Measurements from ENCODE around the gene LILRA5.

DNA sequence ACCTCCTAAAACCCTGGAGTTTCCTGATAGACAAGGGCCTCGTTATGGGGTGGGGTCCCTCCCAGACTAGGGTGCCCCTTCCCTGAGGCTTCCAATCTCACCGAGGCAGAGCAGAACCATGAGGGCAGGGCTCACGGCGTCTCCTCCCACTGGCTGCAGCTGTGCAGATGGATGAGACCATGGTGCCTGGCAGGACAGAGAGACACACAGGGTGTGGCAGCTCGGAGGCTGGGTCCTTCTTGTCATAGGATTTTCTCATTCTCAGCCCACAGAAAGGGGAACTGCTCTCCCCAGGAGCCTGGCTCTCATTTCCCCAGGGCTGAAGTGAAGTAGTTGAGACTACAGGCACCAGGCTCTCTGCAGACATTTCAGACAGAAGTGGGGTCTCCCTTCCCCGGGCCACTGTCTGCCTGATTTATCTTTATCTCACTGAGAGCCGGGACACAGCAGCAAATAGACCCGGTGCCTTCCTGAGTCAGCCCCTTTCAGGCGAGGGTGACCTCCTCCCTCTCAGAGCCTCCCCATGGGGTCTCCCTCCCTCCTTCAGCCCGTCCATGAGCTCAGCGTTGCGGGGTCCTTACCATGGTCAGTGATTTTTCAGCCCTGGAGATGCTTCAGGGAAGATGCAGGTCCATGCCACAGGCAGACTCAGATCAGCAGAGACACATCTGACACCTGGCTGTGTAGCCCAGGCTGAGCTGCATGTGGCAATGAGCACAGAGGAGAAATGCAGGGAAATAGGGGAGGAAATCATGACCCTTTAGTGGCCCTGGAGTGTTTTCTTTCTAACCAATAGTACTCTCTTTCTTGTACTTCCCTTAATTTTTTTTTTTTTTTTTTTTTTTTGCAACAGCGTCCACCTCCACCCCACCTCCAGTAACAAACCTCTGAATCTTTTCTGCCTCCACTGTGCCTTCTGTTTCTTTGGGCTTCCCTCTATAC is at the start of gene LILRA5:
- TF ChIP-seq, protein P1, sequence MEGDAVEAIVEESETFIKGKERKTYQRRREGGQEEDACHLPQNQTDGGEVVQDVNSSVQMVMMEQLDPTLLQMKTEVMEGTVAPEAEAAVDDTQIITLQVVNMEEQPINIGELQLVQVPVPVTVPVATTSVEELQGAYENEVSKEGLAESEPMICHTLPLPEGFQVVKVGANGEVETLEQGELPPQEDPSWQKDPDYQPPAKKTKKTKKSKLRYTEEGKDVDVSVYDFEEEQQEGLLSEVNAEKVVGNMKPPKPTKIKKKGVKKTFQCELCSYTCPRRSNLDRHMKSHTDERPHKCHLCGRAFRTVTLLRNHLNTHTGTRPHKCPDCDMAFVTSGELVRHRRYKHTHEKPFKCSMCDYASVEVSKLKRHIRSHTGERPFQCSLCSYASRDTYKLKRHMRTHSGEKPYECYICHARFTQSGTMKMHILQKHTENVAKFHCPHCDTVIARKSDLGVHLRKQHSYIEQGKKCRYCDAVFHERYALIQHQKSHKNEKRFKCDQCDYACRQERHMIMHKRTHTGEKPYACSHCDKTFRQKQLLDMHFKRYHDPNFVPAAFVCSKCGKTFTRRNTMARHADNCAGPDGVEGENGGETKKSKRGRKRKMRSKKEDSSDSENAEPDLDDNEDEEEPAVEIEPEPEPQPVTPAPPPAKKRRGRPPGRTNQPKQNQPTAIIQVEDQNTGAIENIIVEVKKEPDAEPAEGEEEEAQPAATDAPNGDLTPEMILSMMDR (IDR thresholded peaks at IDR 0.05): no peak
- TF ChIP-seq POLR2A (IDR thresholded peaks at IDR 0.05): no peak

Data from vagina (tissue), 2 donors.